Measurements from ENCODE around the gene NFKBIE.

GRCh38 chr6:44265722-44266233 is 427 bp upstream of the NFKBIE start:
- TF ChIP-seq POLR2AphosphoS5 (IDR thresholded peaks at IDR 0.05; ENCODE audit: low read depth) (no peak), CTCF (IDR thresholded peaks at IDR 0.05; ENCODE audit: insufficient read depth, low read length) (no peak), SPI1 (IDR thresholded peaks at IDR 0.05; ENCODE audit: borderline replicate concordance, low read depth) (no peak), REST (IDR thresholded peaks at IDR 0.05; ENCODE audit: insufficient replicate concordance, low read depth) (no peak)

All from HL-60 (cell line).